Natural killer cell treated with Interleukin-12 subunit alpha and Interleukin-12 subunit beta and Interleukin-15 and Interleukin-18, amount 100 ng/mL, for 72 hours (primary cell): Measurements from ENCODE around the gene LRRK1. TPM values are rescaled to one million over a fixed set of nuclear protein-coding genes. Genes with fewer than 3 reads are reported as not detected.
A peak's percentile ranks its signal among the peaks of the same experiment; 100 is the strongest.

ENCODE experiments used
- ATAC-seq, 2 donors: fragments of 150-1000 bp; cut with Tn5 transposase in 1 of 2; sonication (Bioruptor Pico), chemical (Tn5 transposase) in 1 of 2; 2 replicates each; pipeline ENCODE4 v1.10.0; 2021
- DNase-seq: peaks from one replicate; pipeline ENCODE4 v3.0.0; 2022; ENCODE audit warnings: low spot score
- H3K27ac Mint-ChIP-seq, 2 donors: 1 replicate in 1 of 2; 2 replicates in 1 of 2; pipeline ENCODE4 v1.8.0; 2022; ENCODE audit warnings: mixed read lengths in 2 of 2, mild to moderate bottlenecking in 1 of 2, moderate library complexity in 1 of 2
- H3K27me3 Mint-ChIP-seq, 2 donors: 1 replicate in 1 of 2; 2 replicates in 1 of 2; pipeline ENCODE4 v1.8.0; 2022; ENCODE audit warnings: mixed read lengths in 2 of 2
- H3K36me3 Mint-ChIP-seq: one replicate; pipeline ENCODE4 v1.8.0; 2022; ENCODE audit warnings: mixed read lengths
- H3K4me1 Mint-ChIP-seq, 2 donors: 1 replicate in 1 of 2; 2 replicates in 1 of 2; pipeline ENCODE4 v1.8.0; 2022; ENCODE audit warnings: low read depth in 2 of 2, mixed read lengths in 2 of 2, mild to moderate bottlenecking in 1 of 2
- H3K4me3 Mint-ChIP-seq: one replicate; pipeline ENCODE4 v1.8.0; 2022; ENCODE audit warnings: mixed read lengths
- H3K9me3 Mint-ChIP-seq: 2 replicates; pipeline ENCODE4 v1.8.0; 2022; ENCODE audit warnings: mixed read lengths
- total RNA-seq, 2 donors: library from RNA; stranded (reverse); gene quantifications; one replicate each; pipeline ENCODE4 v1.2.3, GENCODE V29; 2022

Gene LRRK1
- total RNA-seq, 2 donors from 2014 or later: 0.17 to 0.70 TPM

DNA sequence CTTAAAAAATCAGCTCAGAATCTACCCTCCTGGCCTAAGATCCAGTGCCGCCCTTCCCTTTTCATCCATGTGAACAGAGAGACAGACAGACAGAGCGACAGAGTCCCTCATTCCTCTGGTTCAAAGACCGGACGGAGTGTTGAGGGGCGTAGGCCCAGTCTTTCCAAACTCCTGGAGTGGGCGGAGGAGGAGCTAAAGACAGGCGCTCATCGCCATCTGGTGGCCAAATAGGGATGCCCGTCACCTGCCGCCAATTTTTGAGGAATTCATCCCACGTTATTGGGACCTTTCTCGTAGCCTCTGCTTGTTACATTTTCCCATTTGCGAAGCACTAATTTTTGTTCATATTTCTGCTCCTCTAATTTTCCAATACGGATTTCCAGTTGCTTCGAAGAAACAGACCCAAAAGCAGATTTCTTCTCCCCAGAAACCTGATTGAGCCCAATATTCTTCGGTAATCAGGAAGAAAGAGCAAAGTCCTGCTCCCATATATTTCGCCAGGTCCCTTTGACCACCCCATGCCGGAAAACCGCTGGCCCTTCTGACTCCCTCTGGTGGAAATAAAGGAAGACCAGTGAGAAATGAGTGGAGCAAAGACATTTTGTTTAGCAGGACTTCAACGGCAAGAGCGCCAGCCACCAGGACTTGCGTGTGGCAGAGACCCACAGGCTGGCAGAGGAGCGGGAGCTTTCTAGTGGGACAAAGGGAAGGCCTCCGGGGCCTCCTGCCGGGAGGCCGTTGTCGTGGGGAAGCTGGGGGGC lies 88.0 kb downstream of the LRRK1 start:
- Mint-ChIP-seq H3K4me1 (peaks cover 9 to 18% of the 10 kb centered on the region in 2 donors), H3K9me3 (no peaks in the 10 kb centered on the region), H3K27me3 (peaks cover 0 to 7% of the 10 kb centered on the region in 2 donors), H3K4me3 (peak overlapping the region; percentile 84), H3K36me3 (no peaks in the 10 kb centered on the region), H3K27ac (no peak overlapping the region)
- DNase-seq (peak; percentile 73), ATAC-seq (peak; percentile 57 to 65)

DNA sequence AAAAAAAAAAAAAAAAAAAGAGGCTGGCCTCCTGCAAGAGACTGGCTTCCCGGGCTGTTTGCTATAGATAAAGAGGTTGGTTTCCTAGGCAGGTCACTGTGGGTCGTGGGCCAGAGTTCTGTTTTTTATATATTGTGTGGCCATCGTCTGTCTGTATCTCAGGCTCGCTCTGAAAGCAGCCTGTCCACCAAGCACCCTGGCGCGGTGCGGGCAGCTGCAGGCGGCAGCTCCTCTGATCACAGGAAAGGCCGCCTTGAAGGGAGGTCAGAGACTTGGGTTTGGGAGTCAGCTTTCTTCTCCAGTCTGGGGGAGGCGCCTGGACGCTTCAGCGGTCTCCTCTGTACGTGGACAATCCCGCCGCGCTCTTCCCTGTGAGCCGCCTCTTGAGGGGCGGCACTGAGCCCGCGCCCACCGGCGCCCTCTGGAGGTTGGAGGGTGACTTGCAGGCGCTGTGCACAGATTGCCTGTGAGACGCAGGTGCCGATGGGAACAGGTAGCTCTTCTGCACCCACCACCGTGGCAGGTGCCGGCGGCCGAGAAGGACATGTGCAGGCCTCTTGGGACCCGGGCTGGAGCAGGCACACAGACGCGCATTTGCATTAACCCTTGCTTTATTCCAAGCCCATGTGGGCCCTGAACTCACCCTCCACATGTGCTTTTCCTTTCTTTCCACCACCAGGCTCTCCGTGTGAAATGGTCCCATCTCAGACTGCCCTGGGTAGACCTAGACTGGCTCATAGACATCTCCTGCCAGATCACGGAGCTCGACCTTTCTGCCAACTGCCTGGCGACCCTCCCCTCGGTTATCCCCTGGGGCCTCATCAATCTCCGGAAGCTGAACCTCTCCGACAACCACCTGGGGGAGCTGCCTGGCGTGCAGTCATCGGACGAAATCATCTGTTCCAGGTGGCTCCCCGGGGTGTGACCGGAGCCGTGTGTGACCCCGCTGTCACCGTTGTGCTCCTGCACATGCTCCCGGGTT lies 89.3 kb downstream of the LRRK1 start:
- Mint-ChIP-seq H3K4me1 (peaks cover 9 to 18% of the 10 kb centered on the region in 2 donors), H3K27me3 (peaks cover 0 to 7% of the 10 kb centered on the region in 2 donors), H3K9me3 (no peaks in the 10 kb centered on the region), H3K4me3 (peak overlapping the region; percentile 84), H3K27ac (peak overlapping the region; percentile 26 to 68), H3K36me3 (no peaks in the 10 kb centered on the region)
- ATAC-seq: peak; percentile 90 to 92
- peak; percentile 88 for DNase-seq

GRCh38 chr15:101009176-101009575 lies 90.0 kb downstream of the LRRK1 start:
- Mint-ChIP-seq H3K9me3 (no peaks in the 10 kb centered on the region), H3K36me3 (no peaks in the 10 kb centered on the region), H3K27me3 (peaks cover 0 to 7% of the 10 kb centered on the region in 2 donors), H3K27ac (no peak overlapping the region), H3K4me1 (peaks cover 9 to 18% of the 10 kb centered on the region in 2 donors), H3K4me3 (peak overlapping the region; percentile 84)
- ATAC-seq (no peak), DNase-seq (peak; percentile 46)

DNA sequence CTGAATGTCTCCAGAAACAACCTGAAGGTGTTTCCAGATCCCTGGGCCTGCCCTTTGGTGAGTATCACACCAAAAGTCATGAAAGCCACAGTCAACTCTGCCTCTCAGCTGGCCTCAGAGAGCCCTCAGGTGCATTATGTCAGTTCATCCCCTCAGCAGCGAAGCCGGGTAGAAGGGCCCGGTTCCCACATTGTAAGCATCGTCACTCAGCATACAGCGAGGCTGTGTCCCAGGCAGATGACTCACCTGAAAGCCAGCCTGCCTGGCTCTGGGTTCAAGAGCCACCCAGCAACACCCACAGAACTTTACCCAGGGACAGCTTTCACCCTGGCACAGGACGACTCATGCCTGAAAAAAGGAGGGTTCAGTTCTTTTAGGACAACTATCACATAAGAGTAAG lies 91.6 kb downstream of the LRRK1 start:
- no peaks in the 10 kb centered on the region for H3K27me3 Mint-ChIP-seq
- DNase-seq (no peak), ATAC-seq (no peak)
- H3K36me3 Mint-ChIP-seq: no peaks in the 10 kb centered on the region
- no peak overlapping the region for H3K27ac Mint-ChIP-seq
- no peak overlapping the region for H3K4me3 Mint-ChIP-seq
- H3K9me3 Mint-ChIP-seq: no peaks in the 10 kb centered on the region
- peaks cover 9 to 18% of the 10 kb centered on the region in 2 donors for H3K4me1 Mint-ChIP-seq

GRCh38 chr15:101012326-101013200 lies 93.4 kb downstream of the LRRK1 start:
- Mint-ChIP-seq H3K4me1 (peaks cover 3 to 13% of the 10 kb centered on the region in 2 donors), H3K27ac (no peak overlapping the region), H3K9me3 (no peaks in the 10 kb centered on the region), H3K4me3 (no peak overlapping the region), H3K36me3 (no peaks in the 10 kb centered on the region), H3K27me3 (no peaks in the 10 kb centered on the region)
- no peak for ATAC-seq
- DNase-seq: peak; percentile 56

DNA sequence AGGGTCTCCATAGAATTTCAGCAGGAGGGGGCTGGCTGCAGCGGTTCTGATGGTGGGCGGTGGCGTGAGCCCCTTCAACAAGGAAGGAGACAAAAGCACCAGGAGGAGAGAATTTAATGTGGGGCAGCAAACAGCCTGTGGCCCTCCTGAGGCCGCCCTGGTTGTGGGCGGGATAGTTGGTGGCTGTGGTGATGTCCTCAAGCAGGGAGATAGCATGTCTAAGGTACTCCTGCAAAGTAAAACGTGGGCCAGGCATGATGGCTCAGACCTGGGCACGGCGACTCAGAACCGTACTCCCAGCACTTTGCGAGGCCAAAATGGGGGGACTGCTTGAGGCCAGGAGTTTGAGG lies 94.0 kb downstream of the LRRK1 start:
- ATAC-seq (no peak), DNase-seq (peak; percentile 52)
- Mint-ChIP-seq H3K36me3 (no peaks in the 10 kb centered on the region), H3K4me1 (peaks cover 0 to 7% of the 10 kb centered on the region in 2 donors), H3K9me3 (no peaks in the 10 kb centered on the region), H3K27ac (no peak overlapping the region), H3K27me3 (no peaks in the 10 kb centered on the region), H3K4me3 (no peak overlapping the region)

- H3K4me1 Mint-ChIP-seq: no peaks in the 10 kb centered on the region
- H3K9me3 Mint-ChIP-seq: no peaks in the 10 kb centered on the region
- no peak overlapping the region for H3K4me3 Mint-ChIP-seq
- ATAC-seq (peak in 1 of 2 donors; percentile 40), DNase-seq (peak; percentile 57)
- H3K36me3 Mint-ChIP-seq: no peaks in the 10 kb centered on the region
- no peak overlapping the region for H3K27ac Mint-ChIP-seq
- no peaks in the 10 kb centered on the region for H3K27me3 Mint-ChIP-seq
Observed at GRCh38 chr15:101013769-101014675, 94.9 kb downstream of the LRRK1 start.

DNA sequence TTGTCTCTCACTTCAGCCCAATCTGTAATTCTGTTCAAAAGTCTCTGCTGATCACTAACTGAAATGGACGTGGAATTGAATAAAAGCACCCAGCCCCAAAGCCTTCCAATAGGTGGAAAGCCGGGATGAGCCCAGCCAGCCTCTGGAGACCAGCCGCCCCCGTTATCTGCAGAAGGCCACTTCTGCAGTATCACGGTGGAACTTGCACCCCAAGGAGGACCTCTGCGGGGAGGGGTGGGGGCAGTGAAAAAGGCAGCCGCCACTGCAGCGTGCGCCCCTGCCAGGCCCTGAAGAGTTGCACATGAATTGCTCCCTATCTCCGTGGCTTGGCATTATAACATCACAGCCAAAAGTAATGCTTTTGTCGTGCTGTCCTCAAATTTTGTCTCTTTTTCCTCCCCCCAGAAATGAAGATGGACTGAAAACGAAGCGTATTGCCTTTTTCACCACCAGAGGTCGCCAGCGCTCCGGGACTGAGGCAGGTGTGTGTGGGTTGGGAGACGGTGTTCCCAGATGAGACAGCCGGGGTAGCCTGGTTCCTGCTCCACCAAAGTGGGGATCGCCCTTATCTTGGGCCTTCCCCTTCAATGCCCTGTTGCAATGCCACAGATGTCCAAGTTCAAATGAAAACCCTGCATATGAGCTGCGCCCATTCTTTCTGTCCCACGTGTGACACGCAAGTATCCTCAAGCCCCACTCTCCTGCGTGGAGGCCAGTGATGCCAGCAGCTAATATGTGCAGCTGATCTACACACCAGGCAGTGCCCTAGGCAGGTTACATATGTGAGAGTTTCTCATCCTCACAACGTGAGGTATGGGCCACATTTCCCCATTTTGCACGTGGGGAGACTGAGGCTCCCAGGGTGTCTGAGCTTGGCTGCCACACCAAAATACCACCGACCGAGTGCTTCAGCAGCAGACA lies 96.0 kb downstream of the LRRK1 start:
- Mint-ChIP-seq H3K4me1 (no peaks in the 10 kb centered on the region), H3K36me3 (no peaks in the 10 kb centered on the region), H3K27ac (no peak overlapping the region), H3K9me3 (no peaks in the 10 kb centered on the region), H3K4me3 (no peak overlapping the region), H3K27me3 (no peaks in the 10 kb centered on the region)
- DNase-seq (peak; percentile 74), ATAC-seq (peak; percentile 57 to 69)

GRCh38 chr15:101016581-101016980 lies 97.4 kb downstream of the LRRK1 start:
- Mint-ChIP-seq H3K27me3 (peaks cover 0 to 2% of the 10 kb centered on the region in 2 donors), H3K4me3 (no peak overlapping the region), H3K4me1 (no peaks in the 10 kb centered on the region), H3K36me3 (no peaks in the 10 kb centered on the region), H3K27ac (no peak overlapping the region), H3K9me3 (no peaks in the 10 kb centered on the region)
- no peak for ATAC-seq
- peak; percentile 41 for DNase-seq

GRCh38 chr15:101017093-101017754 lies 98.1 kb downstream of the LRRK1 start:
- ATAC-seq: no peak
- no peak overlapping the region for H3K27ac Mint-ChIP-seq
- H3K9me3 Mint-ChIP-seq: no peaks in the 10 kb centered on the region
- H3K36me3 Mint-ChIP-seq: no peaks in the 10 kb centered on the region
- H3K4me3 Mint-ChIP-seq: no peak overlapping the region
- peaks cover 0 to 2% of the 10 kb centered on the region in 2 donors for H3K27me3 Mint-ChIP-seq
- H3K4me1 Mint-ChIP-seq: no peaks in the 10 kb centered on the region
- peak; percentile 15 for DNase-seq

DNA sequence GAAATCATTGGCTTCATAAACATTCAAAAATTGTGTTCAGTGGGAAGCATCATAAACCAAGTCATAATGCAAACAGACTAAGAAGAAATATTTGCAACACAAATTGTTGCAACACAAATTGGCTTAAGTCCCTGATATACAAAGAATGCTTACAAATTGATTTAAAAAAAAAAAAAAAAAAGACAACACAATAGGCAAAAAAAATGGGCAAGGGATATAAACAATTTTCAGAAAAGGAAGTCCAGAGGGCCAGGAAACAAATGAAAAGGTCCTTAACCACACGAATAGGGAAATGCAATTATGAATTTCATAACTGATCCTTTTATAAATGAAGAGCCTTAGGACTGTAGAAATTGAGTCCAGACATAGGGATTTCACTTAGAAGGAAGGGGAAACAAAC lies 98.9 kb downstream of the LRRK1 start:
- Mint-ChIP-seq H3K27ac (no peak overlapping the region), H3K36me3 (no peaks in the 10 kb centered on the region), H3K27me3 (peaks cover 0 to 2% of the 10 kb centered on the region in 2 donors), H3K4me1 (no peaks in the 10 kb centered on the region), H3K4me3 (no peak overlapping the region), H3K9me3 (no peaks in the 10 kb centered on the region)
- no peak for ATAC-seq
- no peak for DNase-seq
